WTC11 (cell line): ENCODE data around the gene ENTR1.

Experiments
- ATF2 ChIP-seq: sonication (generic); formaldehyde crosslinking; IDR thresholded peaks from 2 replicates; pipeline ENCODE4 v1.8.1; 2022; ENCODE audit warnings: low read depth, missing genetic modification reagents, borderline replicate concordance
- CREM ChIP-seq: sonication (generic); formaldehyde crosslinking; IDR thresholded peaks from 2 replicates; pipeline ENCODE4 v1.8.1; 2022; ENCODE audit warnings: mild to moderate bottlenecking, missing genetic modification reagents, moderate library complexity
- ELF4 ChIP-seq: sonication (generic); formaldehyde crosslinking; IDR thresholded peaks from 2 replicates; pipeline ENCODE4 v1.8.1; 2022; ENCODE audit warnings: low read depth, mild to moderate bottlenecking, moderate library complexity, missing genetic modification reagents
- ESRRA ChIP-seq: sonication (generic); formaldehyde crosslinking; IDR thresholded peaks from 2 replicates; pipeline ENCODE4 v1.8.1; 2022; ENCODE audit warnings: mild to moderate bottlenecking, missing genetic modification reagents, borderline replicate concordance
- JUN ChIP-seq: sonication (generic); formaldehyde crosslinking; IDR thresholded peaks from 2 replicates; pipeline ENCODE4 v1.8.0; 2023; ENCODE audit warnings: mild to moderate bottlenecking, missing genetic modification reagents
- NFYB ChIP-seq: sonication (generic); formaldehyde crosslinking; conservative IDR thresholded peaks from 2 replicates; pipeline ENCODE4 v1.8.0; 2022; ENCODE audit warnings: low read depth, missing genetic modification reagents
- NR2C2 ChIP-seq: sonication (generic); formaldehyde crosslinking; IDR thresholded peaks from 2 replicates; pipeline ENCODE4 v1.8.0; 2022; ENCODE audit warnings: mild to moderate bottlenecking, missing genetic modification reagents
- ZNF138 ChIP-seq: sonication (generic); formaldehyde crosslinking; conservative IDR thresholded peaks from 2 replicates; pipeline ENCODE4 v1.8.1; 2022; ENCODE audit warnings: mild to moderate bottlenecking, moderate library complexity, missing genetic modification reagents
- TF ChIP-seq, protein P1 (sequence below): sonication (generic); formaldehyde crosslinking; conservative IDR thresholded peaks from 2 replicates; pipeline ENCODE4 v1.8.1; 2022; ENCODE audit warnings: mild to moderate bottlenecking, missing genetic modification reagents
- TF ChIP-seq, protein P2 (sequence below): fragments of 200-600 bp; IDR thresholded peaks from 2 replicates; pipeline ENCODE4 v1.8.0; 2022; ENCODE audit warnings: antibody characterized with exemption
- TF ChIP-seq, protein P3 (sequence below): sonication (generic); formaldehyde crosslinking; IDR thresholded peaks from 2 replicates; pipeline ENCODE4 v1.8.0; 2022; ENCODE audit warnings: missing genetic modification reagents

DNA sequence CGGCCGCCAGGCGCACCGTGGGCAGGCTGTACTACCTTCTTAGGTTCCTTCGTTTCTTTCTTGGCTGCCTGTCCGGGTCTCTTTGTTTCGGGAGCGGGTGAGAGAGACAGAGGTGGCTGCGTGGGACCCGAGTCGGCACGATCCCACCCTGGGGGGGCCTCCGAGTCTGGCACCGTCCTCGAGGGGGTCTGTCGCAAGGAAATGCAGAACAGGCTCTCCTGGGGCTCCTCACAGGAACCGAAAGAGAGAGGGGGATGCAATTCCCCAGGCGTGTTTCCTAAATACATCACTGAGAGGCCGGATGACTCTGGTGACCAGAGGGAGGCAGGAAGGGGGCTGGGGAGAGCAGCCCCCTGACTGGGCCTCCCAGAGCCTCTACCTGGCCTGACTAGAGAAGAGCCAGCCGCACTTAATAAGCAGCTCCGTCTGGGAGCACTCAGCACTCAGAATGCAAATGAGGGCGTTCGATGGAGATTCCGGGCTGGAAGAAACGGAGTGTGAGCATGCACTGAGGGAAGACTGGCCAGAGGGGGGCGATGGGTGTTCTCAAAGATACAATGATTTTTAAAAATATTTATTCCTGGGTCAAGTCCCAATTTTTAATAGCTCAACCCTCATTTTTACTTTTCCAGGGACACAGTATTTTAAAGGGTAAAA is 40.9 kb upstream of the ENTR1 start:
- TF ChIP-seq, protein P1, sequence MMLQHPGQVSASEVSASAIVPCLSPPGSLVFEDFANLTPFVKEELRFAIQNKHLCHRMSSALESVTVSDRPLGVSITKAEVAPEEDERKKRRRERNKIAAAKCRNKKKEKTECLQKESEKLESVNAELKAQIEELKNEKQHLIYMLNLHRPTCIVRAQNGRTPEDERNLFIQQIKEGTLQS (CRISPR knock-in tag) = no peak
- TF ChIP-seq NFYB (no peak), ELF4 (CRISPR knock-in tag) (no peak), JUN (CRISPR knock-in tag) (no peak), CREM (CRISPR knock-in tag) (no peak), NR2C2 (no peak), ZNF138 (CRISPR knock-in tag) (no peak), ESRRA (CRISPR knock-in tag) (no peak), ATF2 (CRISPR knock-in tag) (no peak)
- TF ChIP-seq, protein P2, sequence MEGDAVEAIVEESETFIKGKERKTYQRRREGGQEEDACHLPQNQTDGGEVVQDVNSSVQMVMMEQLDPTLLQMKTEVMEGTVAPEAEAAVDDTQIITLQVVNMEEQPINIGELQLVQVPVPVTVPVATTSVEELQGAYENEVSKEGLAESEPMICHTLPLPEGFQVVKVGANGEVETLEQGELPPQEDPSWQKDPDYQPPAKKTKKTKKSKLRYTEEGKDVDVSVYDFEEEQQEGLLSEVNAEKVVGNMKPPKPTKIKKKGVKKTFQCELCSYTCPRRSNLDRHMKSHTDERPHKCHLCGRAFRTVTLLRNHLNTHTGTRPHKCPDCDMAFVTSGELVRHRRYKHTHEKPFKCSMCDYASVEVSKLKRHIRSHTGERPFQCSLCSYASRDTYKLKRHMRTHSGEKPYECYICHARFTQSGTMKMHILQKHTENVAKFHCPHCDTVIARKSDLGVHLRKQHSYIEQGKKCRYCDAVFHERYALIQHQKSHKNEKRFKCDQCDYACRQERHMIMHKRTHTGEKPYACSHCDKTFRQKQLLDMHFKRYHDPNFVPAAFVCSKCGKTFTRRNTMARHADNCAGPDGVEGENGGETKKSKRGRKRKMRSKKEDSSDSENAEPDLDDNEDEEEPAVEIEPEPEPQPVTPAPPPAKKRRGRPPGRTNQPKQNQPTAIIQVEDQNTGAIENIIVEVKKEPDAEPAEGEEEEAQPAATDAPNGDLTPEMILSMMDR = no peak
- TF ChIP-seq, protein P3, sequence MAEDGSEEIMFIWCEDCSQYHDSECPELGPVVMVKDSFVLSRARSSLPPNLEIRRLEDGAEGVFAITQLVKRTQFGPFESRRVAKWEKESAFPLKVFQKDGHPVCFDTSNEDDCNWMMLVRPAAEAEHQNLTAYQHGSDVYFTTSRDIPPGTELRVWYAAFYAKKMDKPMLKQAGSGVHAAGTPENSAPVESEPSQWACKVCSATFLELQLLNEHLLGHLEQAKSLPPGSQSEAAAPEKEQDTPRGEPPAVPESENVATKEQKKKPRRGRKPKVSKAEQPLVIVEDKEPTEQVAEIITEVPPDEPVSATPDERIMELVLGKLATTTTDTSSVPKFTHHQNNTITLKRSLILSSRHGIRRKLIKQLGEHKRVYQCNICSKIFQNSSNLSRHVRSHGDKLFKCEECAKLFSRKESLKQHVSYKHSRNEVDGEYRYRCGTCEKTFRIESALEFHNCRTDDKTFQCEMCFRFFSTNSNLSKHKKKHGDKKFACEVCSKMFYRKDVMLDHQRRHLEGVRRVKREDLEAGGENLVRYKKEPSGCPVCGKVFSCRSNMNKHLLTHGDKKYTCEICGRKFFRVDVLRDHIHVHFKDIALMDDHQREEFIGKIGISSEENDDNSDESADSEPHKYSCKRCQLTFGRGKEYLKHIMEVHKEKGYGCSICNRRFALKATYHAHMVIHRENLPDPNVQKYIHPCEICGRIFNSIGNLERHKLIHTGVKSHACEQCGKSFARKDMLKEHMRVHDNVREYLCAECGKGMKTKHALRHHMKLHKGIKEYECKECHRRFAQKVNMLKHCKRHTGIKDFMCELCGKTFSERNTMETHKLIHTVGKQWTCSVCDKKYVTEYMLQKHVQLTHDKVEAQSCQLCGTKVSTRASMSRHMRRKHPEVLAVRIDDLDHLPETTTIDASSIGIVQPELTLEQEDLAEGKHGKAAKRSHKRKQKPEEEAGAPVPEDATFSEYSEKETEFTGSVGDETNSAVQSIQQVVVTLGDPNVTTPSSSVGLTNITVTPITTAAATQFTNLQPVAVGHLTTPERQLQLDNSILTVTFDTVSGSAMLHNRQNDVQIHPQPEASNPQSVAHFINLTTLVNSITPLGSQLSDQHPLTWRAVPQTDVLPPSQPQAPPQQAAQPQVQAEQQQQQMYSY (CRISPR knock-in tag) = no peak
